CD14-positive monocyte (primary cell): Measurements from ENCODE around the gene GTPBP4. TPM values are rescaled to one million over a fixed set of nuclear protein-coding genes. Genes with fewer than 3 reads are reported as not detected.
A peak's percentile ranks its signal among the peaks of the same experiment; 100 is the strongest.

Experiments
- DNase-seq, 3 donors: peaks; one replicate each; pipeline ENCODE4 v3.0.0-alpha.2; 2011 to 2022
- H2AFZ ChIP-seq: 2 replicates; pipeline ENCODE4 v1.6.0; 2012; ENCODE audit warnings: mild to moderate bottlenecking, low read depth, low read length, inconsistent platforms; ENCODE audit not compliant: insufficient read depth, poor library complexity, severe bottlenecking
- H3K27ac ChIP-seq, 2 donors: 1 replicate in 1 of 2; 2 replicates in 1 of 2; pipeline ENCODE4 v1.5.1; 2012 to 2013; ENCODE audit warnings: low read length in 2 of 2, control low read depth in 1 of 2, inconsistent platforms in 1 of 2, low read depth in 1 of 2, mild to moderate bottlenecking in 1 of 2
- H3K27me3 ChIP-seq, 2 donors: one replicate each; pipeline versions ENCODE4 v1.6.0 to v1.6.1; 2011 to 2013; ENCODE audit warnings: low read length in 2 of 2; ENCODE audit not compliant: control insufficient read depth in 2 of 2, insufficient read depth in 2 of 2
- H3K36me3 ChIP-seq, 2 donors: replicated peaks in 1 of 2; 1 replicate in 1 of 2; 2 replicates in 1 of 2; pipeline versions ENCODE4 v1.5.1 to v1.6.1; 2012 to 2013; ENCODE audit warnings: low read length in 2 of 2, control low read depth in 1 of 2, inconsistent platforms in 1 of 2, mild to moderate bottlenecking in 1 of 2; ENCODE audit not compliant: insufficient read depth in 2 of 2, control insufficient read depth in 1 of 2
- H3K4me1 ChIP-seq, 2 donors: 1 replicate in 1 of 2; 2 replicates in 1 of 2; pipeline versions ENCODE4 v1.5.1 to v1.6.1; 2012 to 2013; ENCODE audit warnings: low read length in 2 of 2, control low read depth in 1 of 2, inconsistent platforms in 1 of 2, mild to moderate bottlenecking in 1 of 2, moderate library complexity in 1 of 2; ENCODE audit not compliant: insufficient read depth in 2 of 2, control insufficient read depth in 1 of 2
- H3K4me2 ChIP-seq: replicated peaks from 2 replicates; pipeline ENCODE3; 2012; ENCODE audit warnings: low read length, moderate library complexity, mild to moderate bottlenecking; ENCODE audit not compliant: poor library complexity, severe bottlenecking; ENCODE audit errors: extremely low read depth
- H3K4me3 ChIP-seq, 3 experiments: fragments of 200-600 bp in 1 of 3; sonication (generic) in 1 of 3; replicated peaks in 1 of 3; 1 replicate in 2 of 3; 2 replicates in 1 of 3; pipeline ENCODE4 v1.5.1; 2011 to 2013; ENCODE audit warnings: low read length in 3 of 3, mild to moderate bottlenecking in 3 of 3, control low read depth in 2 of 3, low read depth in 2 of 3, inconsistent platforms in 1 of 3, moderate library complexity in 1 of 3
- H3K79me2 ChIP-seq: 2 replicates; pipeline ENCODE4 v1.6.0; 2012; ENCODE audit warnings: mild to moderate bottlenecking, control low read depth, inconsistent platforms, low read length, moderate library complexity; ENCODE audit not compliant: insufficient read depth
- H3K9ac ChIP-seq: 2 replicates; pipeline ENCODE4 v1.6.0; 2017; ENCODE audit warnings: low read length, mild to moderate bottlenecking; ENCODE audit not compliant: insufficient read depth, poor library complexity, severe bottlenecking
- H3K9me3 ChIP-seq, 2 donors: replicated peaks in 1 of 2; 1 replicate in 1 of 2; 2 replicates in 1 of 2; pipeline versions ENCODE4 v1.5.1 to v1.6.1; 2012 to 2013; ENCODE audit warnings: low read length in 2 of 2, control low read depth in 1 of 2; ENCODE audit not compliant: control insufficient read depth in 1 of 2, insufficient read depth in 1 of 2
- H4K20me1 ChIP-seq: 2 replicates; pipeline ENCODE4 v1.6.0; 2012; ENCODE audit warnings: mild to moderate bottlenecking, low read length, control low read depth, moderate library complexity; ENCODE audit not compliant: insufficient read depth
- H3K27ac Mint-ChIP-seq, 7 donors: one replicate each; pipeline ENCODE4 v1.8.0; 2020; ENCODE audit warnings: mild to moderate bottlenecking in 7 of 7, mixed read lengths in 7 of 7, moderate library complexity in 6 of 7, inconsistent platforms in 2 of 7
- H3K27me3 Mint-ChIP-seq, 3 donors: one replicate each; pipeline ENCODE4 v1.8.0; 2021 to 2022; ENCODE audit warnings: low read depth in 3 of 3, mild to moderate bottlenecking in 3 of 3, mixed read lengths in 3 of 3, moderate library complexity in 3 of 3, inconsistent platforms in 1 of 3
- H3K36me3 Mint-ChIP-seq, 2 donors: one replicate each; pipeline ENCODE4 v1.8.0; 2020; ENCODE audit warnings: mixed read lengths in 2 of 2, inconsistent platforms in 1 of 2, mild to moderate bottlenecking in 1 of 2
- H3K4me1 Mint-ChIP-seq: one replicate; pipeline ENCODE4 v1.8.0; 2020; ENCODE audit warnings: mild to moderate bottlenecking, mixed read lengths
- H3K4me3 Mint-ChIP-seq, 2 donors: one replicate each; pipeline ENCODE4 v1.8.0; 2020; ENCODE audit warnings: mild to moderate bottlenecking in 2 of 2, mixed read lengths in 2 of 2, moderate library complexity in 1 of 2
- H3K9me3 Mint-ChIP-seq, 7 donors: one replicate each; pipeline ENCODE4 v1.8.0; 2020 to 2022; ENCODE audit warnings: mixed read lengths in 7 of 7, mild to moderate bottlenecking in 6 of 7, moderate library complexity in 6 of 7, inconsistent platforms in 2 of 7
- WGBS: methylation state at CpG from one replicate; pipeline ENCODE4 v1.1.5; 2013; ENCODE audit warnings: missing lambda C conversion rate; ENCODE audit not compliant: insufficient coverage; 5-methylcytosine and 5-hydroxymethylcytosine counted together
- intact Hi-C, 2 donors: fragments of 100-400 bp; cut with micrococcal nuclease; formaldehyde crosslinking; loops; one replicate each; pipeline versions ENCODE4 v1.15.0 to v1.15.1; 2023
- polyA plus RNA-seq, 3 donors: library from polyadenylated mRNA; depleted of rRNA in 1 of 3; unstranded in 2 of 3; stranded (reverse) in 1 of 3; fragments of 300-500 nt in 2 of 3; fragments of >200 nt in 1 of 3; fragmentation: Illumina TruSeq in 2 of 3; gene quantifications; 1 replicate in 2 of 3; 2 replicates in 1 of 3; pipeline ENCODE4 v1.2.3, GENCODE V29; 2012 to 2021
- TF ChIP-seq, protein P1 (sequence below): fragments of 200-600 bp; IDR thresholded peaks from one replicate; pipeline ENCODE4 v1.8.0; 2022; ENCODE audit warnings: antibody characterized with exemption, mild to moderate bottlenecking

GTPBP4 gene
- polyA plus RNA-seq, 3 donors = 9.9 to 16.1 (median 12.2) TPM

DNA sequence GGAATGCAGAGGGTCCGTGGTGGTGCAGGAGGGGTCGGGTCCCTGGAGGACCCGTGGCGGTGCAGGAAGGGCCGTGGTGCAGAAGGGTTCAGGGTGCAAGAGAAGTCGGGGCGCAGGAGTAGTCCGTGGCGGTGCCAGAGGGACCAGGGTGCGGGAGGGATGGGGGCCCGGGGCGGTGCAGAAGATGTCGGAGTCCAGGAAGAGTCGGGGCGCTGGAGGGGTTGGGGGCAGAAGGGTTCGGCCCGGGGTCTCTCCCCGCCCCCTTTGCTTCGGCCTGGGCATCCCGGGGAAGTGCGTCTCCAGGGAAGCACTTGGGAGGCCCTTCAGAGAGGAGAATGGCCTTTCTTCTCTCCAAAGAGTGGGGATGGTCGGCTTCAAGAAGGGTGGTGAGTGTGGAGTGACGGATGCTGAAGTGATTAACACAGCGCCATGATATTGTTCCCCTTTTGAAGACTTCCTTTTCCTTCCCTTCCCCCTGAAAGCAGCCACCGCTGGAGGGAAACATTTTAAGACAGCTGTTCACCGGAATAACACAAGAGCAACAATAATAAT is 68.9 kb downstream of the GTPBP4 start:
- Histone ChIP-seq H3K4me1 (peaks cover 25 to 37% of the 10 kb centered on the region in 2 donors), H3K9me3 (no peaks in the 10 kb centered on the region), H3K27me3 (no peaks in the 10 kb centered on the region), H2AFZ (peak overlapping the region; percentile 73), H3K9ac (peak overlapping the region; percentile 100), H4K20me1 (peaks cover 77% of the 10 kb centered on the region), H3K4me3 (peak overlapping the region; percentile 95 to 98 (median 96)), H3K36me3 (peaks cover 13 to 50% of the 10 kb centered on the region in 2 donors), H3K4me2 (peak overlapping the region; percentile 86), H3K27ac (peak overlapping the region; percentile 96 to 98), H3K79me2 (peaks cover 91% of the 10 kb centered on the region)
- peaks cover 25 to 42% of the 10 kb centered on the region in 2 donors for H3K36me3 Mint-ChIP-seq
- DNase-seq = peak; percentile 76 to 80 (median 78)
- H3K27ac Mint-ChIP-seq = peak overlapping the region; percentile 94 to 98 (median 96)
- 0% methylated on average over 18 of the region's 26 CpGs for WGBS
- H3K9me3 Mint-ChIP-seq = peaks cover 0 to 3% (median 0%) of the 10 kb centered on the region in 7 donors
- peak overlapping the region; percentile 92 to 95 for H3K4me3 Mint-ChIP-seq
- peaks cover 65% of the 10 kb centered on the region for H3K4me1 Mint-ChIP-seq
- intact Hi-C loops = loop anchor here (1.0 to 5.0 kb wide), 3 partner anchors 8 to 130 kb away; partner anchors contain the start of genes GTPBP4 (in 1 of the 2) and IDI1 (in 1 of the 2)
- TF ChIP-seq, protein P1, sequence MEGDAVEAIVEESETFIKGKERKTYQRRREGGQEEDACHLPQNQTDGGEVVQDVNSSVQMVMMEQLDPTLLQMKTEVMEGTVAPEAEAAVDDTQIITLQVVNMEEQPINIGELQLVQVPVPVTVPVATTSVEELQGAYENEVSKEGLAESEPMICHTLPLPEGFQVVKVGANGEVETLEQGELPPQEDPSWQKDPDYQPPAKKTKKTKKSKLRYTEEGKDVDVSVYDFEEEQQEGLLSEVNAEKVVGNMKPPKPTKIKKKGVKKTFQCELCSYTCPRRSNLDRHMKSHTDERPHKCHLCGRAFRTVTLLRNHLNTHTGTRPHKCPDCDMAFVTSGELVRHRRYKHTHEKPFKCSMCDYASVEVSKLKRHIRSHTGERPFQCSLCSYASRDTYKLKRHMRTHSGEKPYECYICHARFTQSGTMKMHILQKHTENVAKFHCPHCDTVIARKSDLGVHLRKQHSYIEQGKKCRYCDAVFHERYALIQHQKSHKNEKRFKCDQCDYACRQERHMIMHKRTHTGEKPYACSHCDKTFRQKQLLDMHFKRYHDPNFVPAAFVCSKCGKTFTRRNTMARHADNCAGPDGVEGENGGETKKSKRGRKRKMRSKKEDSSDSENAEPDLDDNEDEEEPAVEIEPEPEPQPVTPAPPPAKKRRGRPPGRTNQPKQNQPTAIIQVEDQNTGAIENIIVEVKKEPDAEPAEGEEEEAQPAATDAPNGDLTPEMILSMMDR = no peak
- peaks cover 0 to 1% (median 0%) of the 10 kb centered on the region in 3 donors for H3K27me3 Mint-ChIP-seq

DNA sequence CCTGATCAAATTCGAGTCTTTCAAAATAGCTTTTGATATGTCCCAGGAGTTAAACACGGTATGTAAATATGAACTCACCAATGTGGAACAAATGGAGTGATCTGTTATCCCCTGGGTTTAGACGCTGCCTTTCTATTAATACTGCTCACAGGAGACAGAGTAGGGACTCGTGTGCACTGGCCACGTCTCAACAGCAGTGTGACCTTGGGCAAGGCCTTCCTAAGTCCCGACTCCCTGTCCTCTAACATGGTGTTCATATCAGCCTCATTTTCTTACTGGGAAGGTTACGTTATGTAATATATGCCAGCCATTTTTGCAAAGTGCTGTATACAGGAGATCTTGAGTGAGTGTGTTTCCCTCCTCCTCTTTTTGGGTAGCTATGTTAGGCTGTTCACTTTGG is 69.8 kb downstream of the GTPBP4 start:
- peaks cover 0 to 3% (median 0%) of the 10 kb centered on the region in 7 donors for H3K9me3 Mint-ChIP-seq
- H3K4me1 Mint-ChIP-seq = peaks cover 64% of the 10 kb centered on the region
- WGBS = 79% methylated on average over 5 of the region's 7 CpGs
- TF ChIP-seq, protein P1 = no peak
- intact Hi-C loops = loop anchor here (5.0 kb wide), 2 partner anchors 71 to 131 kb away; partner anchors contain the start of gene GTPBP4 (in 1 of the 2)
- Histone ChIP-seq H4K20me1 (peaks cover 77% of the 10 kb centered on the region), H3K4me1 (peaks cover 25 to 37% of the 10 kb centered on the region in 2 donors), H3K36me3 (peaks cover 15 to 50% of the 10 kb centered on the region in 2 donors), H3K79me2 (peaks cover 91% of the 10 kb centered on the region), H3K9ac (no peak overlapping the region), H3K27me3 (no peaks in the 10 kb centered on the region), H3K4me2 (peak overlapping the region; percentile 86), H3K4me3 (peak overlapping the region in 1 of 3 experiments; percentile 98), H3K9me3 (no peaks in the 10 kb centered on the region), H2AFZ (no peak overlapping the region), H3K27ac (peak overlapping the region; percentile 26 to 98)
- no peak for DNase-seq
- H3K36me3 Mint-ChIP-seq = peaks cover 21 to 41% of the 10 kb centered on the region in 2 donors
- peak overlapping the region; percentile 94 to 98 (median 96) for H3K27ac Mint-ChIP-seq
- H3K27me3 Mint-ChIP-seq = peaks cover 0 to 1% (median 0%) of the 10 kb centered on the region in 3 donors
- peak overlapping the region; percentile 92 to 95 for H3K4me3 Mint-ChIP-seq
